Caco-2 (cell line): ENCODE results near the gene CTXN2. TPM values are rescaled to one million over a fixed set of nuclear protein-coding genes. Genes with fewer than 3 reads are reported as not detected.

Experiments
- BruUV-seq: library from RNA; stranded (reverse); fragments of 400-500 nt; replicated peaks from 2 replicates; lab custom pipeline; 2021; lab: Mats Ljungman, UMichigan
- CTCF ChIA-PET: fragments of 300-600 bp; sonication (Branson Sonifier 250); formaldehyde crosslinking; loops from one replicate; lab custom pipeline; 2022; ENCODE audit warnings: antibody characterized with exemption; lab: Charles Lee
- POLR2A ChIA-PET: fragments of 300-600 bp; sonication (Branson Sonifier 250); formaldehyde crosslinking; loops from one replicate; lab custom pipeline; 2022; ENCODE audit warnings: antibody characterized with exemption; lab: Charles Lee
- DNase-seq, 2 experiments: peaks; one replicate each; pipeline versions ENCODE4 v3.0.0 to v3.0.0-alpha.2; 2020 to 2022
- H3K27me3 ChIP-seq: replicated peaks from 2 replicates; pipeline ENCODE4 v1.6.0; 2011; ENCODE audit warnings: low read length; ENCODE audit not compliant: control insufficient read depth, insufficient read depth
- H3K36me3 ChIP-seq: 2 replicates; pipeline ENCODE4 v1.5.1; 2011; ENCODE audit warnings: low read length; ENCODE audit not compliant: control insufficient read depth, insufficient read depth
- H3K4me1 ChIP-seq: fragments of 250-450 bp; sonication (Bioruptor Pico); 2 replicates; pipeline ENCODE4 v1.5.1; 2020; ENCODE audit warnings: mild to moderate bottlenecking
- H3K4me3 ChIP-seq: 2 replicates; pipeline ENCODE4 v1.5.1; 2011; ENCODE audit warnings: low read depth, mild to moderate bottlenecking, control low read depth, low read length
- H3K9me3 ChIP-seq: fragments of 250-450 bp; sonication (Bioruptor Pico); 2 replicates; pipeline ENCODE4 v1.5.1; 2020; ENCODE audit warnings: mild to moderate bottlenecking, moderate library complexity
- H3K27ac Mint-ChIP-seq: one replicate; pipeline ENCODE4 v1.8.0; 2022; ENCODE audit warnings: mixed read lengths; ENCODE audit not compliant: unreplicated experiment
- H3K27me3 Mint-ChIP-seq: one replicate; pipeline ENCODE4 v1.8.0; 2022; ENCODE audit warnings: mixed read lengths; ENCODE audit not compliant: insufficient read depth, unreplicated experiment
- H3K36me3 Mint-ChIP-seq: one replicate; pipeline ENCODE4 v1.8.0; 2022; ENCODE audit warnings: mild to moderate bottlenecking, mixed read lengths; ENCODE audit not compliant: insufficient read depth, unreplicated experiment
- H3K4me1 Mint-ChIP-seq: one replicate; pipeline ENCODE4 v1.8.0; 2022; ENCODE audit warnings: low read depth, mixed read lengths; ENCODE audit not compliant: unreplicated experiment
- H3K4me3 Mint-ChIP-seq: one replicate; pipeline ENCODE4 v1.8.0; 2022; ENCODE audit warnings: mild to moderate bottlenecking, moderate library complexity, mixed read lengths; ENCODE audit not compliant: unreplicated experiment
- H3K9me3 Mint-ChIP-seq: one replicate; pipeline ENCODE4 v1.8.0; 2022; ENCODE audit warnings: mixed read lengths; ENCODE audit not compliant: unreplicated experiment
- intact Hi-C: fragments of 100-400 bp; cut with micrococcal nuclease; formaldehyde crosslinking; loops from one replicate; pipeline ENCODE4 v1.10.0; 2022; ENCODE audit not compliant: unreplicated experiment
- total RNA-seq: library from RNA; stranded (reverse); gene quantifications from 2 replicates; pipeline ENCODE4 v1.2.3, GENCODE V29; 2022
- TF ChIP-seq, protein P1 (sequence below), 2 experiments: fragments of 200-600 bp in 1 of 2; IDR thresholded peaks; 1 replicate in 1 of 2; 2 replicates in 1 of 2; pipeline versions ENCODE4 v1.5.1 to v1.8.0; 2011 to 2022; ENCODE audit warnings: antibody characterized with exemption in 1 of 2, control low read depth in 1 of 2, inconsistent platforms in 1 of 2, low read depth in 1 of 2, low read length in 1 of 2, mild to moderate bottlenecking in 1 of 2, moderate library complexity in 1 of 2; ENCODE audit not compliant: insufficient read depth in 1 of 2, severe bottlenecking in 1 of 2, unreplicated experiment in 1 of 2

Gene CTXN2
- total RNA-seq, 1 experiment from 2014 or later = not detected

DNA sequence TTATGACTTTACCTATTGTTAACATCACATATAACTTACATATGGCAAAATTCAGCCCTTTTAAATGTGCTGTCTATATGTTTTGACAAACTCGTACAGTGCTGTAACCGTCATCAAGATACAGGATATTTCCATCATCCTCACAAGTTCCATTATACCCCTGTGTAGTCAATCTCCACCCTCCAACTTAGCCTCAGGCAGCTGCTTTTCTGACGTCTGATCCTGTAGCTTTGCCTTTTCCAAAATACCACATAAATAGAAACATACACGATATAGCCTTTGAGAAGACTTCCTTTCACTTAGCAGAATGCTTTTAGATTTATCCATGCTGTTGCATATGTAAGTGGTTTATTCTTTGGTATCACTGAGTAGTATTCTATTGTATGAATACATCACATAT lies 61.7 kb downstream of the CTXN2 start:
- Mint-ChIP-seq H3K27ac (no peak overlapping the region), H3K4me1 (no peaks in the 10 kb centered on the region)
- intact Hi-C loops = no loop called here

More for the DNA sequence above, 61.7 kb downstream of the CTXN2 start:
- H3K4me3 ChIP-seq = no peak overlapping the region
- TF ChIP-seq, protein P1, sequence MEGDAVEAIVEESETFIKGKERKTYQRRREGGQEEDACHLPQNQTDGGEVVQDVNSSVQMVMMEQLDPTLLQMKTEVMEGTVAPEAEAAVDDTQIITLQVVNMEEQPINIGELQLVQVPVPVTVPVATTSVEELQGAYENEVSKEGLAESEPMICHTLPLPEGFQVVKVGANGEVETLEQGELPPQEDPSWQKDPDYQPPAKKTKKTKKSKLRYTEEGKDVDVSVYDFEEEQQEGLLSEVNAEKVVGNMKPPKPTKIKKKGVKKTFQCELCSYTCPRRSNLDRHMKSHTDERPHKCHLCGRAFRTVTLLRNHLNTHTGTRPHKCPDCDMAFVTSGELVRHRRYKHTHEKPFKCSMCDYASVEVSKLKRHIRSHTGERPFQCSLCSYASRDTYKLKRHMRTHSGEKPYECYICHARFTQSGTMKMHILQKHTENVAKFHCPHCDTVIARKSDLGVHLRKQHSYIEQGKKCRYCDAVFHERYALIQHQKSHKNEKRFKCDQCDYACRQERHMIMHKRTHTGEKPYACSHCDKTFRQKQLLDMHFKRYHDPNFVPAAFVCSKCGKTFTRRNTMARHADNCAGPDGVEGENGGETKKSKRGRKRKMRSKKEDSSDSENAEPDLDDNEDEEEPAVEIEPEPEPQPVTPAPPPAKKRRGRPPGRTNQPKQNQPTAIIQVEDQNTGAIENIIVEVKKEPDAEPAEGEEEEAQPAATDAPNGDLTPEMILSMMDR (IDR thresholded peaks at IDR 0.05; ENCODE audit: insufficient read depth in 1 of 2, low read depth in 1 of 2, low read length in 1 of 2, severe bottlenecking in 1 of 2, unreplicated experiment in 1 of 2) = no peak
- no peaks in the 10 kb centered on the region for H3K9me3 ChIP-seq
- no peaks in the 10 kb centered on the region for H3K4me1 ChIP-seq
- no TSS peak for BruUV-seq
- H3K36me3 ChIP-seq = no peaks in the 10 kb centered on the region
- CTCF ChIA-PET = no interaction called here
- Mint-ChIP-seq H3K4me3 (no peak overlapping the region), H3K27me3 (peaks cover 14% of the 10 kb centered on the region), H3K36me3 (no peaks in the 10 kb centered on the region), H3K9me3 (no peaks in the 10 kb centered on the region)
- POLR2A ChIA-PET = no interaction called here
- DNase-seq = no peak
- H3K27me3 ChIP-seq = no peaks in the 10 kb centered on the region

Other genes starting within 250 kb of the CTXN2 start
- not detected in 2 replicates for gene SLC24A5, start 70.7 kb upstream of the CTXN2 start, total RNA-seq
- gene MYEF2, start 13.4 kb upstream of the CTXN2 start, total RNA-seq = 33.4 and 37.3 TPM in 2 replicates
- not detected in 2 replicates for gene SLC12A1, start 14.6 kb downstream of the CTXN2 start, total RNA-seq
- 82.4 and 84.1 TPM in 2 replicates for gene DUT, start 139.8 kb downstream of the CTXN2 start, total RNA-seq